Gastrocnemius medialis (tissue), 4 donors: Measurements from ENCODE around the gene GRIK1.

Experiments
- POLR2A ChIP-seq, 2 donors: fragments of 450-650 bp; IDR thresholded peaks; one replicate each; pipeline ENCODE4 v1.6.1; 2017; ENCODE audit warnings: antibody characterized with exemption in 2 of 2, mild to moderate bottlenecking in 2 of 2, moderate library complexity in 2 of 2
- TF ChIP-seq, protein P1 (sequence below), 5 experiments: fragments of 450-650 bp in 3 of 5; fragments of 200-600 bp in 2 of 5; sonication (generic) in 2 of 5; IDR thresholded peaks in 4 of 5; conservative IDR thresholded peaks in 1 of 5; 1 replicate in 4 of 5; 2 replicates in 1 of 5; pipeline ENCODE4 v1.5.1; 2016 to 2019; ENCODE audit warnings: antibody characterized with exemption in 5 of 5, mild to moderate bottlenecking in 3 of 5, moderate library complexity in 3 of 5

DNA sequence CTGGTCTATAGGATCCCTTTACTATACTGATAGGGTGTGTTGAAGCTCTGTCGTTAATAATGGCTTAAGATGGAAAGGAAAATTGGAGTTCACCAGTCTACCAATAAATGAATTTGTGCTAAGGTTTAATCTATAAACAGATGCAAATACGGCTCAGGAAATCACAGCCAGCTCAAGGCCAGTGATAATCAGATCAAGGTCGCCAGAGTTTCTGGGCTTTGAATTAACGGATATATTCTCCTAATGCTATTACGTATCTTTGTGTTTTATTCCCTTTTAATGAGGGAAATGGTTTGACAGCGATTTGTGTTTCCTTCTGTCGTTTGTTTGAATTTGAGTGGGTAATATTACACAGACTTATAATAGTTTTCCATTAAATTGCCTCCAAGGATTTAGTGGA lies 361.5 kb downstream of the GRIK1 start:
- TF ChIP-seq, protein P1, sequence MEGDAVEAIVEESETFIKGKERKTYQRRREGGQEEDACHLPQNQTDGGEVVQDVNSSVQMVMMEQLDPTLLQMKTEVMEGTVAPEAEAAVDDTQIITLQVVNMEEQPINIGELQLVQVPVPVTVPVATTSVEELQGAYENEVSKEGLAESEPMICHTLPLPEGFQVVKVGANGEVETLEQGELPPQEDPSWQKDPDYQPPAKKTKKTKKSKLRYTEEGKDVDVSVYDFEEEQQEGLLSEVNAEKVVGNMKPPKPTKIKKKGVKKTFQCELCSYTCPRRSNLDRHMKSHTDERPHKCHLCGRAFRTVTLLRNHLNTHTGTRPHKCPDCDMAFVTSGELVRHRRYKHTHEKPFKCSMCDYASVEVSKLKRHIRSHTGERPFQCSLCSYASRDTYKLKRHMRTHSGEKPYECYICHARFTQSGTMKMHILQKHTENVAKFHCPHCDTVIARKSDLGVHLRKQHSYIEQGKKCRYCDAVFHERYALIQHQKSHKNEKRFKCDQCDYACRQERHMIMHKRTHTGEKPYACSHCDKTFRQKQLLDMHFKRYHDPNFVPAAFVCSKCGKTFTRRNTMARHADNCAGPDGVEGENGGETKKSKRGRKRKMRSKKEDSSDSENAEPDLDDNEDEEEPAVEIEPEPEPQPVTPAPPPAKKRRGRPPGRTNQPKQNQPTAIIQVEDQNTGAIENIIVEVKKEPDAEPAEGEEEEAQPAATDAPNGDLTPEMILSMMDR (IDR thresholded peaks at IDR 0.05 in 4 of 5, conservative IDR thresholded peaks at IDR 0.05 in 1 of 5): no peak
- TF ChIP-seq POLR2A (IDR thresholded peaks at IDR 0.05): no peak
